K562 (cell line): ENCODE data around the gene COPG2. TPM values are rescaled to one million over a fixed set of nuclear protein-coding genes. Genes with fewer than 3 reads are reported as not detected.

Experiments used
- ATF7 ChIP-seq: fragments of 450-650 bp; IDR thresholded peaks from 2 replicates; pipeline ENCODE4 v1.7.1; 2014; ENCODE audit warnings: mild to moderate bottlenecking, moderate library complexity
- BCL6 ChIP-seq: fragments of 250-450 bp; sonication (Bioruptor Pico); IDR thresholded peaks from 2 replicates; pipeline ENCODE4 v1.4.0; 2020
- ELF1 ChIP-seq: fragments of 200-800 bp; sonication (Bioruptor generic); IDR thresholded peaks from 2 replicates; pipeline ENCODE4 v1.6.1; 2016; ENCODE audit warnings: missing genetic modification characterization, missing compliant biosample characterization
- ERF ChIP-seq: fragments of 450-650 bp; formaldehyde crosslinking; IDR thresholded peaks from 2 replicates; pipeline ENCODE4 v1.4.0; 2020; ENCODE audit warnings: mild to moderate bottlenecking, mixed read lengths
- GATAD2B ChIP-seq: fragments of 450-650 bp; IDR thresholded peaks from 2 replicates; pipeline ENCODE4 v1.6.1; 2017; ENCODE audit warnings: mild to moderate bottlenecking, borderline replicate concordance
- HDGF ChIP-seq: fragments of 450-650 bp; IDR thresholded peaks from 2 replicates; pipeline ENCODE4 v1.6.1; 2016
- HNRNPUL1 ChIP-seq: fragments of 200-400 bp; formaldehyde crosslinking; IDR thresholded peaks from 2 replicates; pipeline ENCODE4 v1.6.1; 2017; ENCODE audit warnings: low read length
- KDM1A ChIP-seq, 2 experiments: fragments of 450-650 bp; IDR thresholded peaks; 2 replicates each; pipeline ENCODE4 v1.6.1; 2016; ENCODE audit warnings: mild to moderate bottlenecking in 2 of 2
- KDM2B ChIP-seq: fragments of 250-450 bp; sonication (Bioruptor Pico); IDR thresholded peaks from 2 replicates; pipeline ENCODE4 v1.8.0; 2021; ENCODE audit warnings: mild to moderate bottlenecking, moderate library complexity
- MECOM ChIP-seq: fragments of 250-450 bp; sonication (Bioruptor Pico); IDR thresholded peaks from 2 replicates; pipeline ENCODE4 v1.8.0; 2022; ENCODE audit warnings: inconsistent platforms
- MYC ChIP-seq, 2 experiments: fragments of 250-450 bp in 1 of 2; sonication (Bioruptor Pico) in 1 of 2; IDR thresholded peaks; 2 replicates each; pipeline versions ENCODE4 v1.5.1 to v1.6.1; 2012 to 2021; ENCODE audit warnings: low read depth in 2 of 2, borderline replicate concordance in 1 of 2, improper control_type of control experiment in 1 of 2, low read length in 1 of 2, mild to moderate bottlenecking in 1 of 2, moderate library complexity in 1 of 2
- NFATC3 ChIP-seq: fragments of 450-650 bp; IDR thresholded peaks from 2 replicates; pipeline ENCODE4 v1.6.1; 2017; ENCODE audit warnings: mild to moderate bottlenecking
- POLR2H ChIP-seq: IDR thresholded peaks from 2 replicates; pipeline ENCODE4 v1.6.1; 2016; ENCODE audit warnings: missing genetic modification characterization, low read depth, mild to moderate bottlenecking, control low read depth, missing compliant biosample characterization, moderate library complexity
- RB1 ChIP-seq: fragments of 450-650 bp; IDR thresholded peaks from 2 replicates; pipeline ENCODE4 v1.6.1; 2017; ENCODE audit warnings: low read depth, mild to moderate bottlenecking
- RBM25 ChIP-seq: fragments of 200-400 bp; formaldehyde crosslinking; IDR thresholded peaks from 2 replicates; pipeline ENCODE4 v1.6.1; 2018; ENCODE audit warnings: low read length, low read depth, moderate library complexity; ENCODE audit not compliant: severe bottlenecking
- RBM39 ChIP-seq: fragments of 200-400 bp; formaldehyde crosslinking; optimal IDR thresholded peaks from 2 replicates; pipeline ENCODE3; 2018; ENCODE audit warnings: low read depth, low read length
- SMARCC2 ChIP-seq: fragments of 450-650 bp; IDR thresholded peaks from 2 replicates; pipeline ENCODE4 v1.6.1; 2017; ENCODE audit warnings: antibody characterized with exemption, moderate library complexity, mild to moderate bottlenecking, low read depth
- TCF7 ChIP-seq: sonication (generic); IDR thresholded peaks from 2 replicates; pipeline ENCODE4 v1.6.1; 2016; ENCODE audit warnings: antibody characterized with exemption, borderline replicate concordance
- ZBTB1 ChIP-seq: sonication (generic); formaldehyde crosslinking; IDR thresholded peaks from 2 replicates; pipeline ENCODE4 v1.8.1; 2023; ENCODE audit warnings: missing genetic modification reagents, low read depth, mild to moderate bottlenecking, borderline replicate concordance
- ZNF232 ChIP-seq: sonication (generic); formaldehyde crosslinking; IDR thresholded peaks from 2 replicates; pipeline ENCODE4 v1.8.0; 2022; ENCODE audit warnings: mild to moderate bottlenecking, missing genetic modification reagents
- ZNF274 ChIP-seq: IDR thresholded peaks from 2 replicates; pipeline ENCODE4 v1.6.1; 2011; ENCODE audit warnings: low read depth, mild to moderate bottlenecking, low read length, moderate library complexity, borderline replicate concordance
- ZNF431 ChIP-seq: sonication (generic); formaldehyde crosslinking; IDR thresholded peaks from 2 replicates; pipeline ENCODE4 v1.8.0; 2022; ENCODE audit warnings: mild to moderate bottlenecking, missing genetic modification reagents
- polyA plus RNA-seq, 8 experiments: library from polyadenylated mRNA; depleted of rRNA in 4 of 8; stranded (reverse) in 5 of 8; unstranded in 3 of 8; fragments of >200 nt; fragmentation: Nextera tagmentation in 2 of 8; fragmentation: Illumina TruSeq in 1 of 8; extraction: Ambion mirVana in 2 of 8; extraction: Trizol in 1 of 8; gene quantifications; 2 replicates each; pipeline versions ENCODE4 v1.2.1 to v1.2.3, GENCODE V29; 2011 to 2014; ENCODE audit warnings: inconsistent platforms in 1 of 8, missing spikeins in 1 of 8
- total RNA-seq, 7 experiments: library from RNA; depleted of rRNA in 6 of 7; stranded (reverse); fragments of >200 nt in 6 of 7; fragmentation: Illumina TruSeq in 2 of 7; extraction: Trizol in 2 of 7; gene quantifications; 2 replicates each; pipeline versions ENCODE4 v1.2.1 to v1.2.3, GENCODE V29; 2011 to 2021; ENCODE audit warnings: low replicate concordance in 1 of 7
- TF ChIP-seq, protein P1 (sequence below): fragments of 450-650 bp; formaldehyde crosslinking; IDR thresholded peaks from 2 replicates; pipeline ENCODE4 v1.4.0; 2020; ENCODE audit warnings: mild to moderate bottlenecking, moderate library complexity
- TF ChIP-seq, protein P2 (sequence below): fragments of 250-450 bp; sonication (Bioruptor Pico); IDR thresholded peaks from 2 replicates; pipeline ENCODE4 v1.5.0; 2021
- TF ChIP-seq, protein P3 (sequence below): sonication (generic); formaldehyde crosslinking; IDR thresholded peaks from 2 replicates; pipeline ENCODE4 v1.8.0; 2022; ENCODE audit warnings: mild to moderate bottlenecking, missing genetic modification reagents

Gene COPG2
- total and polyA plus RNA-seq, 9 of the 15 experiments (the other 6 are each of a cell fraction or from before 2014, with no cell fraction given) = 6.6 to 104 (median 32.5) TPM

DNA sequence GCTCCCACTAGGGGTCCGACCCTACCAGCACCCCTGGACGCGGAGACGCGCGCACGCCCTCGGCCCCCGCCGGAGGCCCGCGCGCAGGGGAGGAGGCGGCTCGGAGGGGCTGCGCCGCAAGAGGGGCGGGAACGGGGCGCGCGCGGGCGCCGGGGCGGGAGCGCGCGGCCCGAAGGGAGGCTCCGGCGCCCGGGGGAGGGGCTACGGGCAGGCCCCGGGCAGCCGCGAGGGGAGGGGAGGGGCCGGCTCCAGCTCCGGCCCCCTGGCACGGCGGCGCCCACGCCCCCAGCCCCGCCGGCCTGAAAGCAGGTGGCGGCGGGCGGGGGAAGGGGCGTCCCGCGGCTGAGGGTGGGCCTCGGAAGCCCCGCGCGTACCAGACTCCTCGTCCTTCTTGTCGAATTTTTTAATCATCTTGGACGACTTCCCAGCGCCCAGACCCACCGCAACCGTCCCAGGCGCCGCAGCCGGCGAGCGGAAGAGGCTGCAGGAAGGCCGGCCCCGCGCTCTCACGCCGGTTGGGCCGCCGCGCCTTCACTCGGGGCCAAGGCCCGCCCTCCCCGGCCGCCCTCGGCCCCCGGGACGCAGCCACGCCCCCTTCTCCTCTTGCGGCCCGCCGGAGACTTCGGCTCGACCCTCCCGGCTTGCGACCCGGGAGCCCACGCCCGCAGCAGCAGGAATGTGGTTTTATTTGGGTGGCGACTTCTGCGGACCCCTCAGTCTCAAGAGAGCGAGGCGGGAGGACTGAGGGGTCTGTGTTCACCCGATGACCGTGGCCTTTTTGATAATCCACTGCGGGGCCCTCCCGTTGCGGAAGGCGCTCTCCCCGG lies at the start of gene COPG2 (continued):
- TF ChIP-seq MECOM (CRISPR knock-in tag) = no peak
- no peak; the same call in 1 of the 2 replicates for TF ChIP-seq ZNF431 (CRISPR knock-in tag)
- TF ChIP-seq ZBTB1 (CRISPR knock-in tag) = 0 out of 2 replicates have a peak, but pooled peaks have one; percentile 43
- peak; percentile 95 for TF ChIP-seq GATAD2B
- TF ChIP-seq BCL6 (CRISPR knock-in tag) = no peak
- TF ChIP-seq ATF7 = peak; percentile 74; the same call in 1 of the 2 replicates
- TF ChIP-seq, protein P1, sequence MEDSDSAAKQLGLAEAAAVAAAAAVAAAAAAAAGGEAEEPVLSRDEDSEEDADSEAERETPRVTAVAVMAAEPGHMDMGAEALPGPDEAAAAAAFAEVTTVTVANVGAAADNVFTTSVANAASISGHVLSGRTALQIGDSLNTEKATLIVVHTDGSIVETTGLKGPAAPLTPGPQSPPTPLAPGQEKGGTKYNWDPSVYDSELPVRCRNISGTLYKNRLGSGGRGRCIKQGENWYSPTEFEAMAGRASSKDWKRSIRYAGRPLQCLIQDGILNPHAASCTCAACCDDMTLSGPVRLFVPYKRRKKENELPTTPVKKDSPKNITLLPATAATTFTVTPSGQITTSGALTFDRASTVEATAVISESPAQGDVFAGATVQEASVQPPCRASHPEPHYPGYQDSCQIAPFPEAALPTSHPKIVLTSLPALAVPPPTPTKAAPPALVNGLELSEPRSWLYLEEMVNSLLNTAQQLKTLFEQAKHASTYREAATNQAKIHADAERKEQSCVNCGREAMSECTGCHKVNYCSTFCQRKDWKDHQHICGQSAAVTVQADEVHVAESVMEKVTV (CRISPR knock-in tag) = peak; percentile 38; the same call in 1 of the 2 replicates
- TF ChIP-seq RBM25 = peak; percentile 100
- TF ChIP-seq RB1 = peak; percentile 88
- TF ChIP-seq ELF1 (tag) = peak; percentile 83
- TF ChIP-seq NFATC3 = no peak
- TF ChIP-seq RBM39 = no peak
- TF ChIP-seq SMARCC2 = no peak
- no peak for TF ChIP-seq ZNF232 (CRISPR knock-in tag)
- TF ChIP-seq ZNF274 = no peak
- TF ChIP-seq TCF7 = no peak
- peak; percentile 76; the same call in 1 of the 2 replicates for TF ChIP-seq ERF (CRISPR knock-in tag)
- TF ChIP-seq MYC (IDR thresholded peaks at IDR 0.05; ENCODE audit: low read depth, low read length) = peak; percentile 51; the same call in 1 of the 2 replicates
- TF ChIP-seq MYC (CRISPR knock-in tag; IDR thresholded peaks at IDR 0.05; ENCODE audit: borderline replicate concordance, low read depth) = no peak
- TF ChIP-seq KDM1A (IDR thresholded peaks at IDR 0.05) = no peak
- TF ChIP-seq HNRNPUL1 = no peak
- TF ChIP-seq, protein P2, sequence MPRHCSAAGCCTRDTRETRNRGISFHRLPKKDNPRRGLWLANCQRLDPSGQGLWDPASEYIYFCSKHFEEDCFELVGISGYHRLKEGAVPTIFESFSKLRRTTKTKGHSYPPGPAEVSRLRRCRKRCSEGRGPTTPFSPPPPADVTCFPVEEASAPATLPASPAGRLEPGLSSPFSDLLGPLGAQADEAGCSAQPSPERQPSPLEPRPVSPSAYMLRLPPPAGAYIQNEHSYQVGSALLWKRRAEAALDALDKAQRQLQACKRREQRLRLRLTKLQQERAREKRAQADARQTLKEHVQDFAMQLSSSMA (CRISPR knock-in tag) = no peak
- TF ChIP-seq POLR2H (tag) = 0 out of 2 replicates have a peak, but pooled peaks have one; percentile 21
- TF ChIP-seq, protein P3, sequence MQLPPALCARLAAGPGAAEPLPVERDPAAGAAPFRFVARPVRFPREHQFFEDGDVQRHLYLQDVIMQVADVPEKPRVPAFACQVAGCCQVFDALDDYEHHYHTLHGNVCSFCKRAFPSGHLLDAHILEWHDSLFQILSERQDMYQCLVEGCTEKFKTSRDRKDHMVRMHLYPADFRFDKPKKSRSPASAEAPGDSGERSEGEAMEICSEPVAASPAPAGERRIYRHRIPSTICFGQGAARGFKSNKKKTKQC (CRISPR knock-in tag) = peak; percentile 58; the same call in 1 of the 2 replicates
- no peak for TF ChIP-seq HDGF
- TF ChIP-seq KDM2B (CRISPR knock-in tag) = 0 out of 2 replicates have a peak, but pooled peaks have one; percentile 59
